Mucosa of gallbladder (tissue), 1 donor: ENCODE data around the gene GRAMD4. TPM values are rescaled to one million over a fixed set of nuclear protein-coding genes. Genes with fewer than 3 reads are reported as not detected.
"Not testable (repeated sequence)": the region's sequence is repeated elsewhere in the genome, so short reads cannot be mapped to it uniquely, and the experiment has no call there.

Experiments used
- DNase-seq: peaks from one replicate; pipeline ENCODE4 v3.0.0-alpha.2; 2020; ENCODE audit warnings: low spot score
- total RNA-seq: library from RNA; stranded (reverse); gene quantifications from one replicate; pipeline ENCODE4 v1.2.1, GENCODE V29; 2021
- donor health status: DM: no; HTN: no; CAD: no.

GRAMD4 gene
- total RNA-seq, 1 donor from 2014 or later = 142 TPM

DNA sequence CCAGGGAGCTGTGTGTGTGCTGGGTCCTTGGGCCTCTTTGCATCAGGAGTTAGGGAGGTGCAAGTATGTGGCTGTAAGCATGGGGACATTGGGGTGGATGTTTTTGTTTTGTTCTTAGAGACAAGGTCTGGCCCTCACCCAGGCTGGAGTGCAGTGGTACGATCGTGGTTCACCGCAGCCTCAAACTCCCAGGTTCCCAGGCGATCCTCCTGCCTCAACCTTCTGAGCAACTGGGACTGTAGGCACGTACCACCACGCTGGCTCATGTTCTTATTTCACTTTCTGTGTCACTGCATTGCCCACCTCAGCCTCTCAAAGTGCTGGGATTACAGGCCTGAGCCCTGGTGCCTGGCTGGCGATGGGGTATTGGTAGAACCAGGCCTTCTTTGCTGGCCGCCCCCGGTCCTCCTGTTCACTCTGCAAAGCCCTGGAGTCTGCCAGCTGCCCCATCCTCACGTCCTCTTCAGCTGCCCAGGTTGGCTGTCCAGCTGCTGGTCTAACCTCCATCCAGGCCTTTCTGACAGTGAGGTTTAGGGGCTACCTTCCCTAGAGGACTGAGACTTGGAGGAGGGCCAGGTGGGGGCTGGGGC, 851 bp upstream of the GRAMD4 start:
- DNase-seq = no peak

DNA sequence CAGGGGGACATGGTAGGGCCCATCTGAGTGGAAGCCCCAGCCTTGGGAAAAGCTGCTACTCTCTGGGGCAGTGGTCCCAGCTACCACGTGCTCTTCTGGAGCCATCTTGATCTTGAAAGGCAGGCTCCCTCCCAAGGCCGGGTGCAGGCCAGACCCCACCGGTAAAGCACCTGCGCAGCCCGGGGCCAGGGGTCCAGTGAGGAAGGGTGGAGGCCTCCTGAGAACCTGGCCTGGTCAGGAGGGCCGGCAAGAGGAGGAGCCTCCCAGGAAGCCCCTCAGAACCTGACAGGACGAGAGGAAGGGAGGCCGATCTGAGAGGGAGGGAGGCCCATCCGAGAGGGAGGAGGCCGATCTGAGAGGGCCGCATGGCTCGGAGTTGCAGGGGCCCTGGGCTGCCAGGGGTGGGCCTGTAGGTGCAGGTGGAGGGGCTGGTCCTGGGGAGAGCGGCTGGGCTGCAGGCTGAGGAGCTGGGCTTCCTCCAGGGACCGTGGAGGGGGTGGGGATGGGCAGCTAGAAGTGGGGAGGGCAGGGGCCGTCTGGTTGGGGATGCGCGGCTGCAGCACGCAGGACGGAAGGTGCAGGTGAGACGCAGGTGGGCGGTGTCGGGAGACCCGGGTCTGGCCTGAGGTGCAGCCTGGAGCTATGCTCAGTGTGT, 529 bp downstream of the GRAMD4 start:
- DNase-seq = no peak

DNA sequence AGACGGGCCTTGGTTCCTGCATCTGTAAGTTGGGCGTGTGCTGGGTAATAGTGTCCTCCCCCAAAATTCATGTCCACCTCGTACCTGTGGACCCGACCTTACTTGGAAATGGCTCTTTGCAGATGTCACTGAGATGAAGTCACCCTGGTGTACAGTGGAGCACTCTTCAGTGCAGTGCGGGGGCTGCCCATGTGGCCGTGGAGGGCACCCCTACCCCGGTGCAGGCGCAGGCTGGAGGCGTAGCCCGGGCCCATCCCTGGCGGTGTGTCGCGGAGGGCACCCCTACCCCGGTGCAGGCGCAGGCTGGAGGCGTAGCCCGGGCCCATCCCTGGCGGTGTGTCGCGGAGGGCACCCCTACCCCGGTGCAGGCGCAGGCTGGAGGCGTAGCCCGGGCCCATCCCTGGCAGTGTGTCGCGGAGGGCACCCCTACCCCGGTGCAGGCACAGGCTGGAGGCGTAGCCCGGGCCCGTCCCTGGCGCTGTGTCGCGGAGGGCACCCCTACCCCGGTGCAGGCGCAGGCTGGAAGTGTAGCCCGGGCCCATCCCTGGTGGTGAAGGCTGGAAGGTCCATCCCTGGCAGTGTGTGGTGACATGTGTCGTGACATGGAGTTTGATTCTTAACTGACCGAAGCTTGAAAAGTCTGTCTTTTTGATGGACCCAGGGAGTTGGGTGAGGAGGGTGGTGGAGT, 1.2 kb downstream of the GRAMD4 start:
- DNase-seq = not testable (repeated sequence)

DNA sequence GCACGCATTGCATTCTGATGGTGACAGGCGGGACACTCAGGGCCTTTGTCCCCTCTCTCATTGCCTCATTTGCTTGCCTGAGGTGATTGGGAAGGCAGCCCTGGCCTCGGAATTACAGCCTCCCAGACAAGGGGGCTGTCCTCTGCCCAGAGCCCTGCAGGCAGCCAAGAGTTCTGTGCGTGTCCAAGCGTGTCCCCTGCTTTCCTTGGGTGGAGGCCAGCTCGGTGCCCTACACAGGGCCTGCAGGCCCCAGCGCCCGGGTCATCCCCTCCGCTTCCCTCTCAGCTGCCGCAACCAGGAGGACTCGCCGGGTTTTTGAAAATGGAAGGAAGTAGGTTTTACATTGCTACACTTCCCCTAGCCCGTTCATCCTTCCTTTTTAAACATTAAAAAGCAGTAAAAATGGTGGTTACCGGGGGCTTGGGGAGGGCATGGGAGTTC, 1.9 kb downstream of the GRAMD4 start:
- no peak for DNase-seq

DNA sequence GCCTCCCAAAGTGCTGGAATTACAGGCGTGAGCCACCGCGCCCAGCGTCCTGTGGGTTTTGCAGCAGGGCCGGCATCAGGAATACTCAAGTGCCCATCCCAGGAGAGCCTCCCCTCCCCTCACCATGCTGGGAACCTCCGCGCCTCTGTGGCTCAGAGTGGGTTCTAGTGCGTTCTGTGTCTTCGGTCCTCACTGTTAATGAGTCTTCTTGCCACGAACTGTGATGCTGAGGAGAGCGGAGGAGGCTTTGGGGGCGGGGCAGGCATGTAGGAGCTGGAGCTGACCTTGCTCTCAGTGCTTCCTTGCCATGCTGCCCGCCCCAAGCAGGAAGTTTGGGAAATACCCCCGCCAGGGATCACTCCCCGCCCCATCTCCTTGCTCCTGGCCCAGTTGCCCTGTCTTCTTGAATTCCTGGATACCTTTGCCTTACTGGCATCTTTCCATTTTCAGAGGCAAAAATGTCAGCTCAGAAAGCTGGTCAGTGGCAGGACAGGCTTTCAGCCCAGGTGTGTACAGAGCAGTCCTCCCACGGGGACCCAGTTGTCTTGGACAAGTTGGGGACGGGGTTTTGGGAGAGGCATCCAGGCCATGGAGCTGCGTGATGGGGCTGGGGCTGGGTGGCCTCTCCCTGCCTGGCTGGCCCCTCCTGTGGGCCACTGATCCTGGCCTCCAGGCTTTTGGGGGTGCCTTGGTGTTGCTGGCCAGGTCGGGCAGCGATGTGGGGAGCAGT, 5.1 kb downstream of the GRAMD4 start:
- no peak for DNase-seq

DNA sequence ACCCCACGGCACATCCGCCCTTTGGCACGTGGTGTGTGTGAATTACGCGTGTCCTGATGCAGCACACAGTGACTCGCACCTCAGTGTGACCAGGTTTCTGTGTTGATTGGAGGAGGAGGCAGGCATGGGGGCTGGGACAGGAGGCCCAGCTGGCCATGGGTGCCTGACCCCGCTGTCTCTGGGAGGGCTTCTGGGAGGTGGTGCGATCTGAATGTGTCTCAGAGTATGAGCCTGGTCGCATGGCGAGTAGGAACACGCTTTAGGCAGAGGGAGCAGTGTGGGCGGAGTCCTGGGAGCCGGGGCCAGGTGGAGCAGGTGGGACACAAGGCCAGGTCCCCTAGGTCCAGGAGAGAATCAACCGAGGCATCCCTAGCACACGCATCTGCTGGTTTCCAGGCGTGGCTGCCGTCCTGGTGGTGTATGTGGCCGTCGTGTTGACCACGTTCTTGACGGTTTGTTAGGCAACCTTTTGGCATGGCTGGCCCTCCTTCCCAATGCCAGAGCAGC, 5.7 kb downstream of the GRAMD4 start:
- DNase-seq = no peak

DNA sequence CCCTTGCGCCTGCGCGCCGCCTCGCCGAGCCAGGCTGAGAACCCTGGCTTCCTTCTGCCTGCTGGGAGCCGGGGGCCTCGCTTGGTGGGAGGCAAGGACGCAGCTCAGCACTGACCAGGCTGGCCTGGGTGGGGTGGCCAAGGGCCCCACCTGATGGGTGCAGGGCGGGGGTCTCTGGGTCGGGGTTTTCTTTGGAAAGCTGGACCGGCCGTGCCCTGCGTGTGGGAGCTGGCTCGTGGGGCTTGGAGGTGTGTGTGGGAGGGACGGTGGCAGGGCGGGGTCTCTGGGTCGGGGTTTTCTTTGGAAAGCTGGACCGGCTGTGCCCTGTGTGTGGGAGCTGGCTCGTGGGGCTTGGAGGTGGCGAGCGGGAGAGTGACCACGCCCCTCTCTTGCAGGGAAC, 6.2 kb downstream of the GRAMD4 start:
- no peak for DNase-seq

DNA sequence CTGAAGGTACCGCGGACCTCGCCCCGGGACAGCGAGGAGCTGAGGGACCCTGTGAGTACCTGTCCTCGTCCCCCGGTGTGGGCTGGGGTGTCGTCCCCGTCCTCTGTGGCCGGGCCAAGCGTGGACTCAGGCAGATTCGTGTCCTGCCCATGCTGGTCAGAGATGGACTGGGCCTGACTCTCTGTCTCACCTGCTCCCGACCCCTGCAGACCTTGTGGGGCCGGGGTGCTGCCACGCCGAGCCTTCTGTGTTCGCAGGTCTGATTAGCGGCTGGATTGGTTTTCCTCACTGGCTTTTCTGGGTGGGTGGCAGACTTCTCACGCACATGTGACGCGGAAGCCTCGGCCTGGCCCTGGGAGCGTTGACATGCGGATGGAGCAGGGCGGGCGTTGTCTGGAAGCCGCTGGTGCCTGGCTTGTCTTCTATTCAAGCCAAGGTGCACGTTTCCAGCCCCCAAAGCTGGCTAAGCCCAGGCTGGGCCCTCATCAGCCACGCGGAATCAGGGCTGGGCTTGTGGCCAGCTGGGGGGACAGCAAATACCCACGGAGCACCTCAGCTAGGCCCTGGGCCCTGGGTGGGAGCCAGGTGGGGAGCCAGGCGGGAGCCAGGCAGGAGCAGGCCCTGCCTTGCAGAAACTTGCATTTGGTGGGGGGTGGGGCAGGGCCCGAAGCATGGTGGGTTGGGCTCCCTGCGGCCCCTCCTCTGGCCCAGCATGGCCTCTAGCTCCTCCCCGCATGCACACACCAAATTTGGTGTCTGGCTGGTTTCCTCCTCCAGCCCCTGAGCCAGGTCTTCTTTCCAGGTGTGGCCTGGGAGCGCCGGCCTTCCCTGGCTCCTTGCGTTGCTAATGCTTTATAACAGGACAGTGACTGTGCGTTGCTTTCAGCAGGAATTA, 7.0 kb downstream of the GRAMD4 start:
- no peak for DNase-seq

DNA sequence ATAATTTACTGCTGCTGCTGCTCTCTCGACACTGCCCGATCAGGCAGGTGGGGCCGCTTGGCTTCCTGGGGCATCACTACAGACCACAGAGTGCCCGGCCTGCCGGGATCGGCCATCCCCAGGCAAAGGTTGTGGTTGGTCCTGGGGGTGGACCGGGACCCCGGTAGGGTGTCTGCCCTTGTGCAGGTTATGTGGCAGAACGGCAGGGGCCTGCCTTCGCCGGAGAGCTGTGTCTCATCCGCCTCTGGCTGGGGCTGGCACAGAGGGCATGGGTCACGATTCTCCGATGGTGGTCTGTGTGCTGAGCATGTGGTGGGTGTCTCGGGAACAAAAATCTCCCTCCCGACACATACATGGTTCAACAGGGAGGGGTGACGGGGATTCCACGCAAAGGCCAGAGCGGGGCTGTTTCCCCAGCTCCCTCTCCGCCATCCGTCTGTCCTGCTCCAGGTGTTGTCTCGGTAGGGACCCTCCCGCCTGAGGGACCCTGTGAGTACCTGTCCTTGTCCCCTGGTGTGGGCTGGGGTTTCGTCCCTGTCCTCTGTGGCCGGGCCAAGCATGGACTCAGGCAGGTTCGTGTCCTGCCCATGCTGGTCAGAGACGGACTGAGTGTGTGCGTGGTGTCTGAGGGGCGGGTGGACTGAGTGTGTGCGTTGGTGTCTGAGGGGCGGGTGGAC, 7.8 kb downstream of the GRAMD4 start:
- no peak for DNase-seq

DNA sequence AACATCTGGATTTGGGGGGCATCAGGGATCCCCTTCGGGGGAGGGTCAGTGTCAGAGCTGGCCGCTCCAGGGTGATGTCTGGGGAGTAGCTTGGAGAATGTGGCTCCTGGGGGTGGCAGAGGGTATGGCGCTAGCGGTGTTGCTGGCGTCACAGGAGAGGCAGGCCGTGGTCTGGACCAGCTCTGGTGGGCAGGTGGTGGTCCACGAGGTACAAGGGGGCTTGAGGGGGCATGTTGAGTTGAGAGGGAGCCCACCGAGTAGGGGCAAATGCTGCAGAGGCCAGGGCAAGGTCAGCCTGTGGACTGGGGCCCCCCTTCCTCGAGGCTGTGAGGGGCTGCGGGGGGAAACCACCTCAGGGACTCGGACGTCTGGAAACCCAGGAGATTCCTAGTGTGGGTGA, 8.6 kb downstream of the GRAMD4 start:
- DNase-seq = no peak

DNA sequence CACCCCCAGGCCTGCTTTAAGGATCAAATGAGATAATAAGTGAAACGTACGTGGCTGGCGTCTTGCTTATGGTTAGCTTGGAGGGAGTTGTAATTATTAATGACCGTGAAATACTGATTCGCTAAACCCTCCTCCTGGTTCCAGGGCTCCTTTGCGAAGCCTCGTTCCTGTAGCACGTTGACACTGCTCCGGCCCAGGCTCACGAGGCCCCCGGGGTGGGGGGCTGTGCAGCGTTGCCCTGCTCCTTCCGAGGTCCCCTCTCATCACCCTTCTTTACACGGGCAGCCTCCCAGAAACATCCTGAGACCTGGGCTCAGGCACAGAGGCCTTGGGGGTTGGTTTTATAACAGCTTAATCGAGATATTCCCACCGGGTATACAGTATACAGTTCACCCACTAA, 9.1 kb downstream of the GRAMD4 start:
- no peak for DNase-seq

DNA sequence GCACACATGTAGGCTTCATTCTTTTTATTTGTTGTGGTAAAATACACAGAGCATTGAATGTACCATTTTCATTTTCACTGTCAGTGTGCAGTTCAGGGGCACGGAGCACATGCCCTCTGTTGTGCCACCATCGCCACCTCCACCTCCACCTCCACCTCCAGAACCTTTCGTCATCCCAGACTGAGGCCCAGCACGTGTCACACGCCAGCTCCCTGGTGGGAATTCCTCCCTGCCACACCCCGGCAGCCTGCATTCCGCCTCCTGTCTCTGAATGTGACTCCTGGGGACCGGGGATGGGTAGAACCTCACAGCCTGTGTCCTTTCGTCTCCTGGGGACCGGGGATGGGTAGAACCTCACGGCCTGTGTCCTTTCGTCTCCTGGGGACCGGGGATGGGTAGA, 10.9 kb downstream of the GRAMD4 start:
- no peak for DNase-seq

DNA sequence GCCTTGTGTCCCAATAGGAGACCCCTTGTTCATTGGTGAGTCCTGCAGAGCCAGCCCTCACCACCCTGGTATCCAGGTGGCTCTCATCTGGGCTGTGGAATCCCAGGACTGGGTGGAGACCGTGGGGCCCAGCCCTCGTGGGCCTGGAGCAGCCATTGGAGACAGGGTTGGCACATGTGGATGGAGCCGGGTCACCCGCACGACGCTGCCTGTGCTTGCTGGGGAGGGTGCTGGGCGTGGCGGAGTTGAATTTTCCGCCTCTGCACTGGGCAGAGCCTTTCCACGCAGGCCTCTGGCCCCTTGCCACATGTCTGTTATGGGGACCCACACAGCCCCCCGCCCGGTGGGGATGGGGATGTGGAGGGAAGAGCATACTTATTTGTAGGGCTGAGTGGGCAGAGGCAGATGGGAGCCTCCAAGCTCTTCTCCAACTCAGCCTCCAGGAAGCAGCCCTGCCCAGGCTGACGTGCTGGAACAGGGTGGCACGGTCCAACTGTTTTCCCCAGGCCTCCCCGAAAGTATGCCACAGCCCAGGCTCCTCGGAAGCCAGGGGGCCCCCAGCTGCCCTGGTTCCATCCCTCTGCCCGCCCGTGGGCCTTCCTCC, 12.6 kb downstream of the GRAMD4 start:
- DNase-seq = no peak

DNA sequence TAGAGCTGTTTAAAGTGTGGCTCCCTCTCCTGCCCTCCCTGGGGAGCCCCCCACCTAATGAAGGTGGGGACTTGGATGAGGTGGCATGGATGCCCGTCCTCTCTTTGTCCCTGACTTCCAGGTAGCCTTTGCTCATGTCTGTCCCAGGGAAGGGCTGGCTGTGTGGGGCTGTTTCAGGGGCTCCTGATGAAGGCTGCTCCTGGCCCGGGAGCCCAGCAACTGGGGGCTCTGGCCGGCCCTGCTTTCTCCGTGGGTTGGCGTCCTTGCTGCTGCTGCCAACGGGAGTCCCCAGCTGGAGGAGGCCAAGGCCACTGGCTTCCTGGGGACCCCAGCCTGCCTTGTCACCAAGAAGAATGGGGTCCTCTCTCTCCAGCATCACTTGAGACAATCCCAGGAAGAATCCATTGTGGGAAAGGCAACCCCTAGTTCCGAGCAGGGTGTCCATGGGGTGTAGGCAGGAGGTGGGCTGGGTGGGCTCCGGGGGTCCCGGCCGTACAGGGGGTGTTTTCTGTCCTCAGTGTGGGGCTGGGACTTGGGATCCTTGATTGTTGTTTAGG, 13.2 kb downstream of the GRAMD4 start:
- no peak for DNase-seq

DNA sequence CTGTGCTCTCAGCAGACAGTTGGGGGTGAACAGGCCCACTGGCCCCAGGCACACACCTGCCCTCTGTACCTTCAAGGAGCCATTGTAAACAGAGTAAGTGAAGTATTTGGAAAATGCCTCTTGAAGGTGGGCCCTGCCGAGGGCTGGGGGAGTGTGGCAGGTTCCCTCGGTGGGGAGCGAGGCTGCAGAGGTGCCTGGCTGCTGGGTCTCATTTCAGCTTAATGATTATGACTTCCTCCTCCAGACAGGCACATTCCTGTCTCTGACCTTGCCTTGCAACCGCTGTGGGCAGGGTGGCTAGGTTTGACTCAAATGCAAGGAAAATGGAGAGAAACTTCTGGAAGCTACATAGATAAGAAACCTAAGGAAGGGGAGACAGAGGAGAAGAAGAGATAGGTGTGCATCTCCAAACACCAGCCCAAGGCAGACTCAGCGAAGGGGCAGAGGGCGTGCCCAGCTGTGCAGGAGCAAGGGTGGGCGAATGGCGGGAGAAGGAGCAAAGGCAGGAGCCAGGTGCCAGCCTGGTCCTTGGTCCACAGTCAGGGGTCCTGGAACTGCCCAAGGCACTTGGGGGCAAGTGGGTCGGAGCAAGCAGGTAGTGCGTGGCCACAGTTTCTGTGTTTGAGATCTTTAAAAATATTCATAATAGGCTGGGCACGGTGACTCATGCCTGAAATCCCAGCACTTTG, 14.0 kb downstream of the GRAMD4 start:
- DNase-seq = no peak

DNA sequence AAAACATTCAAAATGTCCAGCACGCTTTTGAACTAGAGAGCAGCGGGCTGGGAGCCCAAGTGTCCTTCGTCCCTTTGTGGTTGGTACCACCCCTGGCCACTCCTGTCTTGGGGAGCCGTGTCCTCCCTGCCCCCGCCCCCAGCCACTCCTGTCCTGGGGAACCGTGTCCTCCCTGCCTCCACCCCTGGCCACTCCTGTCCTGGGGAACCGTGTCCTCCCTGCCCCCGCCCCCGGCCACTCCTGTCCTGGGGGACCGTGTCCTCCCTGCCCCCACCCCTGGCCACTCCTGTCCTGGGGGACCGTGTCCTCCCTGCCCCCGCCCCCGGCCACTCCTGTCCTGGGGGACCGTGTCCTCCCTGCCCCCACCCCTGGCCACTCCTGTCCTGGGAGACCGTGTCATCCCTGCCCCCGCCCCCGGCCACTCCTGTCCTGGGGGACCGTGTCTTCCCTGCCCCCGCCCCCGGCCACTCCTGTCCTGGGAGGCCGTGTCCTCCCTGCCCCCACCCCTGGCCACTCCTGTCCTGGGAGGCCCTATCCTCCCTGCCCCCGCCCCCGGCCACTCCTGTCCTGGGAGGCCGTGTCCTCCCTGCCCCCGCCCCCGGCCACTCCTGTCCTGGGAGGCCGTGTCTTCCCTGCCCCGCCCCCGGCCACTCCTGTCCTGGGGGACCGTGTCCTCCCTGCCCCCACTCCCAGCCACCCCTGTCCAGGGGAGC, 14.9 kb downstream of the GRAMD4 start:
- not testable (repeated sequence) for DNase-seq

DNA sequence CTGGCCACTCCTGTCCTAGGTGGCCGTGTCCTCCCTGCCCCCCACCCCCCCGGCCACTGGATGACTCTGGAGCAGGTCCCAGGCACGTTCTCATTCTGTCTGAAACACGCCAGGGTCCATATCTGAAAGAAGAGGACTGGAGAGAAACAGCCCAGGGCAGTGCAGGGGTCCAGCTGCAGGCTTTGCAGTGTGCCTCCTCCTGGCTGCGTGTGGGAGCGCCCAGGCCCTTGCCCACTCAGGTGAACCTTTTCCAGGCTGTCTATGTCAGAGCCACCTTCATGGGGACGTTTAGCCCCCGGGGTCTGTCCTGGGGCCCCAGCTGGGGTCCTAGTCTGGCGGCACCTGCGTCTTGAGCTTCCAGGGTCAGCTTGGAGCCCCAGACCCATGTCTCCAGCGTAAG, 15.6 kb downstream of the GRAMD4 start:
- DNase-seq = no peak

DNA sequence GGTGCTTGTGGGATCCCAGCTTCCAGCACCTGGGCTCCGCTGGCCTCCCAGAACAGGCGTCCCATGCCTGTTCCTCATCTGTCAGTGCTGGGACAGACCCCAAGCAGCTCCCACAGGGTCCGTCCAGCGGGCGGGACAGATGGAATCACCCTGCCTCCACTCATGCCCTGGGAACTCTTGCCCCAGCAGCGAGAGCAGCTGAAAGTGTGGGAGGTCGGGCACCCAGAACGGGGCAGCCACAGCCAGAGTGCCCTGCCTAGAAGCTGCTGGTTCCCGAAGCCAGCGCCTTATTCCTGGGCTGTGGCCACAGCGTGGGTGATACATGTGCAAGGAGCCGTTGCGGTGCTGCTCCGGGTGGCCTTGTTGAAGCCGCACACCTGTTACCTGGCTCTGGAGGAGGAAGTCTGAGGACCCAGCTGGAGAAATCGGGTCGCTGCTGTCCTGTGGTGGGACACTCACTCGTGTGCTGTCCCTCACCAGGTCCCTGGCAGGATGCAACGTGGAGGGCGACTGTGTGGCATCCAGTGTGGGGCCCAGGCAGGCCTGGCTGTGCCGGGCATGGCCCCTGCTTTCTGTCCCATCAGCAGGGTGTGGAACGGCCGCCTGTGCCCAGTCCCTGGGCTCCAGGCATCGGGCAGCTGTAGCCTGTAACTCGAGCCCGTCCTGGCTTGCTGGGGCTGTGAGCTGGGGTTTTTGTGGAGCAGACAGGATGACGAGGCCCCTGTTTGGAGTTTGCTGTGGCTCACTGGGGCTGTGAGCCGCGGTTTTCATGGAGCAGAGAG, 16.2 kb downstream of the GRAMD4 start:
- no peak for DNase-seq
